GM12878 (cell line): Measurements from ENCODE around the gene CBFA2T3. TPM values are rescaled to one million over a fixed set of nuclear protein-coding genes. Genes with fewer than 3 reads are reported as not detected.
A peak's percentile ranks its signal among the peaks of the same experiment; 100 is the strongest.

Experiments
- CHD2 ChIP-seq: IDR thresholded peaks from 2 replicates; pipeline ENCODE4 v1.6.1; 2011; ENCODE audit warnings: low read depth, low read length, improper control_type of control experiment, borderline replicate concordance
- HDAC2 ChIP-seq: fragments of 200-600 bp; sonication (generic); IDR thresholded peaks from 2 replicates; pipeline ENCODE4 v1.6.1; 2017
- IKZF1 ChIP-seq: fragments of 450-650 bp; conservative IDR thresholded peaks from 2 replicates; pipeline ENCODE4 v1.6.1; 2017; ENCODE audit warnings: antibody characterized with exemption, mild to moderate bottlenecking
- MYB ChIP-seq: fragments of 150-350 bp; IDR thresholded peaks from 2 replicates; pipeline ENCODE4 v1.6.1; 2014; ENCODE audit warnings: mild to moderate bottlenecking, low read depth, low read length, borderline replicate concordance
- NR2C2 ChIP-seq: IDR thresholded peaks from 2 replicates; pipeline ENCODE4 v1.6.1; 2011; ENCODE audit warnings: borderline replicate concordance, low read depth; ENCODE audit not compliant: control insufficient read depth, insufficient read length
- NRF1 ChIP-seq: conservative IDR thresholded peaks from 2 replicates; pipeline ENCODE4 v1.6.1; 2011; ENCODE audit warnings: mild to moderate bottlenecking, low read depth, low read length, improper control_type of control experiment
- RB1 ChIP-seq: fragments of 450-650 bp; formaldehyde crosslinking; IDR thresholded peaks from 2 replicates; pipeline ENCODE4 v1.6.1; 2017; ENCODE audit warnings: mild to moderate bottlenecking, borderline replicate concordance
- RBBP5 ChIP-seq: fragments of 200-600 bp; sonication (generic); conservative IDR thresholded peaks from 2 replicates; pipeline ENCODE4 v1.6.1; 2016
- RCOR1 ChIP-seq: conservative IDR thresholded peaks from 2 replicates; pipeline ENCODE4 v1.6.1; 2012; ENCODE audit warnings: low read depth, low read length, improper control_type of control experiment
- RUNX3 ChIP-seq: IDR thresholded peaks from 2 replicates; pipeline ENCODE4 v1.6.1; 2012; ENCODE audit warnings: low read length, inconsistent platforms
- SMARCA5 ChIP-seq: fragments of 450-650 bp; IDR thresholded peaks from 2 replicates; pipeline ENCODE4 v1.6.1; 2017; ENCODE audit warnings: mild to moderate bottlenecking
- TAF1 ChIP-seq: IDR thresholded peaks from 2 replicates; pipeline ENCODE4 v1.6.1; 2011; ENCODE audit warnings: mild to moderate bottlenecking, low read depth, low read length, borderline replicate concordance
- TCF7 ChIP-seq: IDR thresholded peaks from 2 replicates; pipeline ENCODE4 v1.6.1; 2014; ENCODE audit warnings: antibody characterized with exemption, borderline replicate concordance
- YY1 ChIP-seq: IDR thresholded peaks from 2 replicates; pipeline ENCODE4 v1.6.1; 2011; ENCODE audit warnings: low read depth, mild to moderate bottlenecking, low read length
- ZNF274 ChIP-seq: IDR thresholded peaks from one replicate; pipeline ENCODE4 v1.8.0; 2011; ENCODE audit not compliant: insufficient read length, insufficient read depth
- polyA plus RNA-seq, 11 experiments: library from polyadenylated mRNA; depleted of rRNA in 4 of 11; unstranded in 6 of 11; stranded (reverse) in 5 of 11; fragments of >200 nt; fragmentation: Nextera tagmentation in 4 of 11; fragmentation: Illumina TruSeq in 1 of 11; extraction: Ambion mirVana in 4 of 11; extraction: Trizol in 1 of 11; gene quantifications; 1 replicate in 1 of 11; 2 replicates in 10 of 11; pipeline versions ENCODE4 v1.2.1 to v1.2.3, GENCODE V29; 2011 to 2016; ENCODE audit warnings: inconsistent platforms in 2 of 11, missing spikeins in 2 of 11, low read depth in 1 of 11
- total RNA-seq, 4 experiments: library from RNA; depleted of rRNA in 3 of 4; stranded (reverse); fragments of >200 nt in 3 of 4; fragmentation: Illumina TruSeq in 1 of 4; extraction: Trizol in 1 of 4; gene quantifications; 2 replicates each; pipeline versions ENCODE4 v1.2.1 to v1.2.3, GENCODE V29; 2013 to 2021
- TF ChIP-seq, protein P1 (sequence below): IDR thresholded peaks from 2 replicates; pipeline ENCODE4 v1.6.1; 2012; ENCODE audit warnings: low read length, inconsistent platforms
- TF ChIP-seq, protein P2 (sequence below): fragments of 450-650 bp; IDR thresholded peaks from 2 replicates; pipeline ENCODE4 v1.6.1; 2017; ENCODE audit warnings: borderline replicate concordance
- TF ChIP-seq, protein P3 (sequence below): IDR thresholded peaks from 2 replicates; pipeline ENCODE4 v1.6.1; 2011; ENCODE audit warnings: borderline replicate concordance, low read depth, mild to moderate bottlenecking, moderate library complexity, low read length; ENCODE audit not compliant: insufficient read depth, poor library complexity, severe bottlenecking

The CBFA2T3 gene
- total and polyA plus RNA-seq, 10 of the 15 experiments (the other 5 are each of a cell fraction or from before 2014, with no cell fraction given), result 0.69 to 42.6 (median 4.5) TPM

DNA sequence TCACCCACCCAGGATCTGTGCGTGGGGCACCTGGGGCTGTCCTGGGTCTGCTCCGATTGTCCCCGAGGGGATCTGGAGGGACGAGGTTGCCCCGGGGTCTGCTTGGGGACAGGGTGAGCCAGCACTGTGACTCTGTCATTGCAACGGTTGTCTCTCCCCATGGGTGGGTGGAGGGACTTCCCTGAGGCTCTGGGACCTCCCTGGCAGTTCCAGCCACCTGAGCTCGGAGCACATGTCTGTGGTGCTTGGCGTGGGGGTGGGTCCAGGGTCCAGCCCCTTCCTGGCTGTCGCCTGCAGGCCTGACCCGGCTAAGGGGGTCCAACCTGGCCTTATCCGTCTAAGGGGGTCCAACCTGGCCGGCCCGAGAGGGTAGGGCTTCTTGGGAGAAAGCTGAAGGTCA, 8.5 kb upstream of the CBFA2T3 start (continued):
- TF ChIP-seq HDAC2, result no peak
- TF ChIP-seq RCOR1, result no peak
- TF ChIP-seq, protein P1, sequence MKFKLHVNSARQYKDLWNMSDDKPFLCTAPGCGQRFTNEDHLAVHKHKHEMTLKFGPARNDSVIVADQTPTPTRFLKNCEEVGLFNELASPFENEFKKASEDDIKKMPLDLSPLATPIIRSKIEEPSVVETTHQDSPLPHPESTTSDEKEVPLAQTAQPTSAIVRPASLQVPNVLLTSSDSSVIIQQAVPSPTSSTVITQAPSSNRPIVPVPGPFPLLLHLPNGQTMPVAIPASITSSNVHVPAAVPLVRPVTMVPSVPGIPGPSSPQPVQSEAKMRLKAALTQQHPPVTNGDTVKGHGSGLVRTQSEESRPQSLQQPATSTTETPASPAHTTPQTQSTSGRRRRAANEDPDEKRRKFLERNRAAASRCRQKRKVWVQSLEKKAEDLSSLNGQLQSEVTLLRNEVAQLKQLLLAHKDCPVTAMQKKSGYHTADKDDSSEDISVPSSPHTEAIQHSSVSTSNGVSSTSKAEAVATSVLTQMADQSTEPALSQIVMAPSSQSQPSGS, result no peak
- TF ChIP-seq, protein P2, sequence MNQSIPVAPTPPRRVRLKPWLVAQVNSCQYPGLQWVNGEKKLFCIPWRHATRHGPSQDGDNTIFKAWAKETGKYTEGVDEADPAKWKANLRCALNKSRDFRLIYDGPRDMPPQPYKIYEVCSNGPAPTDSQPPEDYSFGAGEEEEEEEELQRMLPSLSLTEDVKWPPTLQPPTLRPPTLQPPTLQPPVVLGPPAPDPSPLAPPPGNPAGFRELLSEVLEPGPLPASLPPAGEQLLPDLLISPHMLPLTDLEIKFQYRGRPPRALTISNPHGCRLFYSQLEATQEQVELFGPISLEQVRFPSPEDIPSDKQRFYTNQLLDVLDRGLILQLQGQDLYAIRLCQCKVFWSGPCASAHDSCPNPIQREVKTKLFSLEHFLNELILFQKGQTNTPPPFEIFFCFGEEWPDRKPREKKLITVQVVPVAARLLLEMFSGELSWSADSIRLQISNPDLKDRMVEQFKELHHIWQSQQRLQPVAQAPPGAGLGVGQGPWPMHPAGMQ, result no peak
- no peak for TF ChIP-seq CHD2
- 0 out of 2 replicates have a peak, but pooled peaks have one; percentile 19 for TF ChIP-seq YY1
- TF ChIP-seq TCF7, result no peak
- TF ChIP-seq RBBP5, result no peak
- no peak for TF ChIP-seq NR2C2
- no peak for TF ChIP-seq SMARCA5
- TF ChIP-seq, protein P3, sequence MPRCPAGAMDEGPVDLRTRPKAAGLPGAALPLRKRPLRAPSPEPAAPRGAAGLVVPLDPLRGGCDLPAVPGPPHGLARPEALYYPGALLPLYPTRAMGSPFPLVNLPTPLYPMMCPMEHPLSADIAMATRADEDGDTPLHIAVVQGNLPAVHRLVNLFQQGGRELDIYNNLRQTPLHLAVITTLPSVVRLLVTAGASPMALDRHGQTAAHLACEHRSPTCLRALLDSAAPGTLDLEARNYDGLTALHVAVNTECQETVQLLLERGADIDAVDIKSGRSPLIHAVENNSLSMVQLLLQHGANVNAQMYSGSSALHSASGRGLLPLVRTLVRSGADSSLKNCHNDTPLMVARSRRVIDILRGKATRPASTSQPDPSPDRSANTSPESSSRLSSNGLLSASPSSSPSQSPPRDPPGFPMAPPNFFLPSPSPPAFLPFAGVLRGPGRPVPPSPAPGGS, result no peak
- no peak for TF ChIP-seq ZNF274
- TF ChIP-seq TAF1, result no peak
- no peak for TF ChIP-seq RUNX3
- TF ChIP-seq RB1, result no peak
- no peak for TF ChIP-seq NRF1
- TF ChIP-seq MYB, result no peak
- 0 out of 2 replicates have a peak, but pooled peaks have one; percentile 30 for TF ChIP-seq IKZF1
